ENCODE results near the gene SUSD4.

SUSD4 gene

GRCh38 chr1:223248001-223248769 lies 115.8 kb downstream of the SUSD4 start:
- DNase-seq, result peak; percentile 43

DNA sequence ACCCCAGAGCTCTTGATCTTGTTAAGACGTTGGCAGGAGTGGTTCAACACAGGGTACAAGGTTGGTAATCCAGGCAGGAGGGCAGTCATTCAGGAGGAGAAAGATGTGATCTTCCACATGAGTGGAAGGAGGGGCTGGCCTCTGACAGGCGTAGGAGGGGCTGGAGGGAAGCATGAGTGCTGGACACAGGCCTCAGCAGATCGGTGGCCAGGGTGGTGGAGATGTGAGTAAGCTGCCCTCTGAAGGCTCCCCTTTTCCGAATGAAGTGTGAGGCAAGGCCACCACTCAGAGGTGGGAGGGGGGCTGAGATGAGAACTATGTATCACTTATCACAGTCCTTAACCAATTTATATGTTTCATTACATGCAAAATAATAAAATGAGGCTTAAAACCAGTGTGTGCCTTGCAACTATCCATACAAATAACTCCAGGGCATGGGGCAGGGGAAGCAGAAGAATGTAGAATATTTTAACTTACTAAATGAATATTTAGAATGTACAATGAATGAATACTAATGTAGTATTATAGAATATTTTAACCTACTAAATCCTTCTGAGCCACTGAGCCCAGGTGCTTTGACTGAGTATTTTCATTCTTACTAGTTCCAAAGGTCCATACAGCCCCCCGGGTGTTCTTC lies 117.4 kb downstream of the SUSD4 start:
- DNase-seq, result no peak

DNA sequence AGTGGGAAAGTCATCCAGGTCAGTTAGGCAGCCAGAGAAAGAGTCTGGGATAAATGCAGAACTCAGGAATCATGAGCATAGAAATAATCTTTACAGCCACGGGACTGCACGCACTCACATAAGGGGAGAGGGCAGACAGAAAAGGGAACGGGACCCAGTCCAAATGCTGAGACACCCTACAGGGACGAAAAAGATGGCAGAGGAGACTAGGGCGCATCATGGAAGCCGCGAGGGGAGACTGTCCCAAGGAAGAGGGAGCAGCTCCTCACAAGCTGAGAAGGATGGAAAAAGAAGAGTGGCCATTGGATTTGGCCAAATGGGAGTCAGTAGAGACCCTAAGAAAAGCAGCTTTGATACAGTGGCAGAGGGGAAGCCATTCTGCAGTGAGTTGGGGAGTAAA lies 118.0 kb downstream of the SUSD4 start:
- DNase-seq, result no peak

- DNase-seq, result no peak
Measured at GRCh38 chr1:223245411-223245810, 118.6 kb downstream of the SUSD4 start.

GRCh38 chr1:223244366-223245103 lies 119.4 kb downstream of the SUSD4 start:
- no peak for DNase-seq

GRCh38 chr1:223243441-223244050 lies 120.4 kb downstream of the SUSD4 start:
- DNase-seq, result no peak

DNA sequence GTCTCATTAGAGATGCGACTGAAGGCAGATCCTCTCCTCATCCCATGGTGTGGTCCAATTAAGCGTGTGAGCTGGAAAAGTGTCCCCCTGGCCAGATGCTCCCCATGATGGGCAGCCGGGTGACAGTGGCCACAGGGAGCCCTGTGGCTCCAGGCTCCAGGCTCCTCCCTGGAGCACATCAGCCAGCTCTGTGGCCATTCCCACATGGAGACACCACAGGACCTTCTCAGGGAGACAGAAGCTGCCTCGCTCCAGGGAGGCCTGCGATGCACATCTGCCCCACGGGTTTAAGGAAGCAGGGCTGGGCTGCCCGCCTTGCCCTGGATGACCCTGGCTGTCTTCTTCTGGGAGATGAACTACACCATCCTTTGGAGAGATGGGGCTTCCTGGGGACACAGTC lies 121.0 kb downstream of the SUSD4 start:
- DNase-seq, result no peak

- DNase-seq, result no peak
Measured at GRCh38 chr1:223242382-223242955, 121.5 kb downstream of the SUSD4 start.

DNA sequence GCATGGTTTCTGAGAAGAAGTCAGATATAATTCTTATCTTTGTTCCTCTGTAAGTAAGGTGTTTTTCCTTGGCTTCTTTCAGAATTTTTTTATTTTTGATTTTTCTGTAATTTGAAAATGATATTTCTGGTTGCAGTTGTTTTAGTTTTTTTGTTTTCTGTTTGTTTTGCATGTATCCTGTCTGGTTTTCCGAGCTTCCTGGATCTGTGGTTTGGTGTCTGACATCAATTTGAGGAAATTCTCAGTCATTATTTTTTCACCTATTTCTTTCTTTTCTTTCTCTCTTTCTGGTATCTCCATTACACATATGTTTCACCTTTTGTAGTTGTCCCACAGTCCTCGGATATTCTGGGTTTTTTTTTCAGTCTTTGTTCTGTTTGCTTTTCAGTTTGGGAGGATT lies 123.9 kb downstream of the SUSD4 start:
- DNase-seq, result no peak

DNA sequence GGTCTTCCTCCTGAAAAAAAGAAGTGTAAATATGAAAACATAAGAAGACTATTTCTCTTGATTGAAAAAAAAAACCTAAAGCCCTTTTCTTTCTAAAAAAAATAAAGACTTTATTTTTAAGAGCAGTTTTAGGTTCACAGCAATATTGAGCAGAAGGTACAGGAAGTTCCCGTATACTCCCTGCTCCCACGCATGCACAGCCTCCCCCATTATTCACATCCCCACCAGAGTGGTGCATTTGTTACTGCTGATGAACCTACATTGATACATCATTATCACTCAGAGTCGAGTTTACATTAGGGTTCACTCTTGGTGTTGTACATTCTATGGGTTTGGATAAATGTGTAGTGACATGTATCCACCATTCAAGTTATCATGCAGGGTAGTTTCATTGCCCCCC lies 128.9 kb downstream of the SUSD4 start:
- DNase-seq, result no peak

GRCh38 chr1:223234534-223234933 lies 129.4 kb downstream of the SUSD4 start:
- DNase-seq, result no peak

GRCh38 chr1:223234170-223234514 lies 129.8 kb downstream of the SUSD4 start:
- no peak for DNase-seq

DNA sequence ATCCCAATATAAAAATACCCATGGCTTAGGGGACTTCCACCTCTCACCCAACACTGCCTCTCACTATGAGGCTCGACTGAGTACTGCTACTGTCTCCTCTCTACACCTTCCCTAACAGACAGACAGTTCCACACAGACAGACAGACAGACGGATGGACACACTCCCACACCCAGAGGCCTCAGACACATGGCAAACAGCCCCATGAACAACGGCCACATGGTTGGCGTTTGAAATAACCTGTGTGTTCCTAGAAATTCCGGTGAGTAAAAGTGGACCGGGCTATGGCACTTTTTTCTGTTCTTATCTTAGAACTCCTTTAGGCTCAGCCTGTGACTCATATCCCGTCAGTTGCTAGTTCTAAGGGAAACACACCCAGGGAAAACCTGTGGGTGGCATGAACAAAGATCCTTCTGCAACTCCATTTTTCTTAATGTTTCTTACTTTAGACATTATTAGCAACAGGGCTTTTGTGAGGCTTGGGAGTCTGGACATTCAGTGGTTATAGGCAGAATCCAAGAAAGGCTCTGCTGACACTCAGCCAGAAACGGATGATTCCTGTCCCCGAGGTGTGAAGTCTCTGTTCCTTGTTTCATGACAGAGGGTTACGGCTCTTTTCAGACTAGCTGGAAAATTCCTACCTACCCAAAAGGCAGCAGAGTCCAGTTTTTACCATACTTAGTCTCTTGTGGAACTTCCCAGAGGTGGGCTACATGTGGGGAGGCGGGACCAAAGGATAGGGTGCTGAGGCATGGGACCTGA lies 130.4 kb downstream of the SUSD4 start:
- no peak for DNase-seq

DNA sequence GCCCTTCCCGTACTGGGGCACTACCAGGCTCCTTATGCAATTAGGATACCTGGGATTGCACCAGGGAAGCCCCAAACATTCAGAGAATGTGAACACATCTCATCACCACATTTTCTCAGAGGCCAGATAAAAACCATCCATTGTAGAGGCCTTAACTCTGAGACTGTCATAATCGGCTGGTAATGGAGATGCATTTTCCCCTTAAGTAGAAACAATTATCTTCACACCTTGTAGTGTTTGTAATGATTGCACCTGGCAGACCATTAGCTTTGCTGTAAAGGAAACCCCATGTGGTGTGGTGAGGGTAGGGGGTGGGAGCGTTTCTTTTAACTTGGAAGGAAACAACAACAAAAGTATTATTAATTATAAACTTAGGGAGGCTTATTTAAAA lies 131.0 kb downstream of the SUSD4 start:
- DNase-seq, result no peak

DNA sequence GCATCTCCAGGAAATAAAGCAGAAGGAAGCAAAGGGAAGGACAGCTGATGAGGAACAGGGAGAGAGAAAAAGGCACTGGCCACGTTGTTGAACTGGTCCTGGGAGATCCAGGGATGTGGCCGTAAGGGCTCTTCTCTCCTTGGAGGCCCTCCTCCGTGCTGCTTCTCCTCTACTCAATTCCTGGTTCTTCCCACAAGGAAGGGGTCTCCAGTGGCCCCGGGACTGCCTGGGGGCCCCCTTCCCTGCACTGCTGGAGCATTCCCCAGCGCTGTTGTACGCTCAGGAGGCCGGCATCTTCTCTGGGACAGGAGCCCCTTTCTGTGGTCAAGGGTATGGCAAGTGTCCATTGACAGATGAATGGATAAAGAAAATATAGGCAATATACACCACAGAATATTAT lies 132.4 kb downstream of the SUSD4 start:
- no peak for DNase-seq

DNA sequence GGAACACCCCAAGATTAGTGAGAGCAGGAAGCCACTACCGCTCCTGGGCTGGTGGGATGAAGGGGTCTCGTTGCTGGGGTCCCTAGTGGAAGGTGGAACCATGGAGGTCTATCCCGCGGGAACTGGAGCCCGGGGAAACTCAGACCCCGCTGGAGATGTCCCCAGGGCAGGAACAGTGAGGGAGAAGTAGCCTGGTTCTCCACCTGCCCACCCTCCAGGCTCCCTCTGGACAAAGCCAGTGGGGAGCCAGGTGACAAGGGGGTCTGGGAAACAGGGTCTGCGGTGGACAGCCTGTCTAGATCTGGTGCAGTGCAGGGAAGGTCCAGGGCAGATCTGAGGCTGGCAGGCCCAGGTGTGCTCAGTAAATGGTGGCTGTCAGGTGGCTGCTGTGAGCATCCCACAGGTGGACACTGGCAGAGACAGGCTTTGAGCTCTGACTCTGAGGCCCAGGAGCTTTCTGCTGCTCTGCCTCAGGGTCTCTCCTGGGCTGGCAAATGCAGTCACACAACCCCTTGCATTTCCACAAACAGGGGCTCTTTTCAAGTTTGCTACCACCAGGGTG lies 132.9 kb downstream of the SUSD4 start:
- DNase-seq, result no peak

DNA sequence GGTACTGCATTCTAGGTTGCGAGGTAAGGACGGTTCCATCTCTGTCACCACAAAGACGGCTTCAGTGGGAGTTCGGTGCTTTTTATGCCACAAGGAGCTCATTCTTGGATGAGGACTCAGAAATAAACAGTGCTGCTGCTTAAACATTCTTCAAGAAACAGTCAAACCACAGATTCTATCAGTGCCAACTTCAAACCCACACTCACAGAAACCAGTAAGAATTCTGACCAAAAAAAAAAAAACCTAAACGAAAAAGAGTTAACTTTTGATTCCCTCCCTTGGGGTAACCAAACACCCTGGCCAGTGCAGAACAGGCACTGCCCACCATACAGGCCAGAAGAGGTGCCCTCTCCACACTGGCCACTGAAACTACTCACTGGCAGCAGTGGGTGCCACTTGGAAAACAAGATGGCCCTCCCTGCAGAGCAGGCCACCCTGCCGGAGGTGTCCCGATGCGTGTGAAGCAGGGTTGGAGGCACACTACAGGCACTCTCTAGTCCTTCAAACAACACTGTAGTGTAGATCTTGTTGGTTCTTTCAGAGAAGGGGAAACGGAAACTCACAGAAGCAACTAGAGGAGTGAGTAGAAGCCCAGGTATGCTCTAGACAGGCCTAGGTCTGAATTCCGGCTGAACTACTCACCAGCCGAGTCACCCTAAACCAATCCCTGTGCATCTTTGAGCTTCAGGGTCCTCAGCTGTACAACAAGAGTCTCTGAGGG lies 133.7 kb downstream of the SUSD4 start:
- DNase-seq, result no peak

DNA sequence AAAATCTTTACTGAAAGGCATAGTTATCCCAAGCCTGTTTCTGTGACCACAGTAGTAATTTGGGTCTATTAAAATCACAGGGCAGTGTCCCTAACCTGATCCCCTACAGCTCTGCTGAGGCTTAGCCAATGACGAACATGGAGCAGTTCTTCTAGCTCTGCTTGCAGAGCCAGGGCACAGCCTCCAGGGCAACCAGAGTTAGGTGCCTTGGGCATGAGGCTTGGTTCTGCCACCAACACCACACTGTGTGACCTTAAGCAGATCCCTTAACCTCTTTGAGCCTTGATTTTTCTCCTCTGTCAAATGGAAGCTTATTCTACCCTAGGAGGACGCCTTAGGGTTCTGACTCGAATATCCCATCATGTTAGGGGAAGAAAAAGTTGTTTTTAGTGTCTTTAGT lies 134.2 kb downstream of the SUSD4 start:
- no peak for DNase-seq

DNA sequence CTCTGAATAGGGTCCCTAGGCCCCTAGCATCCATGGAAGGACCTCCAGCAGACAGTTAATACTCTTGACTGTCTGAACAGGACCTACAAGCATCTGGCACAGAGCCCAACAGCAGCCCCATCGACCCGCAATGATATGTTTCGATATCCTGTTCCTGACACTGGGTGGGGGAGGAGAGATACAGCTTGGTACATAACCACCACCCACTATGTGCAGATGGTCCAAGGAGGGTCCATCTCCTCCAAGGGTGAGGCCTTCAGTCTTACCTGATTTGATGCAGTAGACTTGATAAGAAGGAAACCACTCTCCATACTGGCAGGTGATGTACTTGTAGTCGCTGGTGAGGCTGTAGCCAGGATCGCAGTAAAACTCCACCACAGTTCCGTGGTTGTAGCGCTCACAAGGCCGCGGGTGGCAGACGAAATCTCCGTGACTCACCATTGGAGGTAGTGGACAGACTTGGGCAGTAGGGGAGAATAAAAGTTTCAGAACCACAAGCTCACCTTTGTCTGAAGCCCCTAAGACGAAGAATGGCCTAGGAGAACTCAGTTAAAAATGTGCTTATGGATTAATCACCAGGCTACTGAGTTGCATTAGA lies 134.9 kb downstream of the SUSD4 start:
- no peak for DNase-seq

- DNase-seq, result no peak
Measured at GRCh38 chr1:223228201-223228600, 135.8 kb downstream of the SUSD4 start.
